H1 (cell line): ENCODE measurements around the gene PDE1A.

Experiments
- ATF2 ChIP-seq: IDR thresholded peaks from 2 replicates; pipeline ENCODE4 v1.6.1; 2012; ENCODE audit warnings: low read length, inconsistent platforms
- CTCF ChIP-seq, 3 experiments: IDR thresholded peaks; 1 replicate in 2 of 3; 2 replicates in 1 of 3; pipeline versions ENCODE4 v1.5.1 to v1.6.1; 2011; ENCODE audit warnings: low read length in 3 of 3, mild to moderate bottlenecking in 3 of 3, inconsistent platforms in 2 of 3, low read depth in 1 of 3, moderate library complexity in 1 of 3; ENCODE audit not compliant: insufficient read depth in 1 of 3; ENCODE audit errors: control extremely low read depth in 1 of 3
- EZH2 ChIP-seq: fragments of 200-600 bp; sonication (generic); IDR thresholded peaks from 2 replicates; pipeline ENCODE4 v1.7.1; 2012; ENCODE audit warnings: low read depth, mild to moderate bottlenecking, moderate library complexity, low read length, inconsistent platforms; ENCODE audit not compliant: severe bottlenecking
- GTF2F1 ChIP-seq: IDR thresholded peaks from 2 replicates; pipeline ENCODE4 v1.6.1; 2012; ENCODE audit warnings: low read depth, low read length, improper control_type of control experiment, borderline replicate concordance
- PHF8 ChIP-seq: fragments of 200-600 bp; sonication (generic); conservative IDR thresholded peaks from 2 replicates; pipeline ENCODE4 v1.7.1; 2012; ENCODE audit warnings: low read depth, mild to moderate bottlenecking, inconsistent platforms, low read length, moderate library complexity
- POLR2A ChIP-seq, 2 experiments: IDR thresholded peaks; 1 replicate in 1 of 2; 2 replicates in 1 of 2; pipeline ENCODE4 v1.6.1; 2011; ENCODE audit warnings: low read depth in 2 of 2, low read length in 2 of 2, mild to moderate bottlenecking in 2 of 2; ENCODE audit errors: control extremely low read depth in 1 of 2
- POLR2AphosphoS5 ChIP-seq: IDR thresholded peaks from 2 replicates; pipeline ENCODE4 v1.6.1; 2011; ENCODE audit warnings: low read depth, low read length
- SIN3A ChIP-seq, 2 experiments: IDR thresholded peaks in 1 of 2; conservative IDR thresholded peaks in 1 of 2; 2 replicates each; pipeline ENCODE4 v1.6.1; 2011 to 2012; ENCODE audit warnings: low read length in 2 of 2, improper control_type of control experiment in 1 of 2, low read depth in 1 of 2, mild to moderate bottlenecking in 1 of 2
- TEAD4 ChIP-seq: IDR thresholded peaks from 2 replicates; pipeline ENCODE4 v1.6.1; 2012; ENCODE audit warnings: low read depth, low read length, inconsistent platforms, mixed read lengths

GRCh38 chr2:182226807-182227206 is 200.0 kb downstream of the PDE1A start:
- TF ChIP-seq CTCF (IDR thresholded peaks at IDR 0.05; ENCODE audit: control extremely low read depth in 1 of 3, insufficient read depth in 1 of 3, low read depth in 1 of 3, low read length in 3 of 3) (no peak), POLR2A (IDR thresholded peaks at IDR 0.05; ENCODE audit: control extremely low read depth in 1 of 2, low read depth in 2 of 2, low read length in 2 of 2) (no peak), PHF8 (no peak), TEAD4 (no peak), POLR2AphosphoS5 (no peak), EZH2 (no peak), ATF2 (no peak), SIN3A (conservative IDR thresholded peaks at IDR 0.05 in 1 of 2, IDR thresholded peaks at IDR 0.05 in 1 of 2; ENCODE audit: low read depth in 1 of 2, low read length in 2 of 2) (no peak), GTF2F1 (no peak)
